Thyroid gland (tissue), 4 donors: ENCODE results near the gene RBM4B. TPM values are rescaled to one million over a fixed set of nuclear protein-coding genes. Genes with fewer than 3 reads are reported as not detected.

Experiments used
- DNase-seq, 2 donors: peaks; one replicate each; pipeline ENCODE4 v3.0.0-alpha.2; 2019
- H3K27ac ChIP-seq, 3 donors: fragments of 200-600 bp; sonication (generic); 1 replicate in 2 of 3; 2 replicates in 1 of 3; pipeline ENCODE4 v1.5.1; 2016 to 2019; ENCODE audit warnings: mild to moderate bottlenecking in 1 of 3, moderate library complexity in 1 of 3
- H3K27me3 ChIP-seq: fragments of 200-600 bp; sonication (generic); one replicate; pipeline ENCODE4 v1.5.1; 2019
- H3K36me3 ChIP-seq, 2 donors: fragments of 200-600 bp; sonication (generic); one replicate each; pipeline ENCODE4 v1.5.1; 2016 to 2019
- H3K4me1 ChIP-seq, 2 donors: fragments of 200-600 bp; sonication (generic); one replicate each; pipeline ENCODE4 v1.5.1; 2017 to 2019
- H3K4me3 ChIP-seq, 3 donors: fragments of 200-600 bp; sonication (generic); replicated peaks in 1 of 3; 1 replicate in 2 of 3; 2 replicates in 1 of 3; pipeline ENCODE4 v1.5.1; 2016; ENCODE audit warnings: mild to moderate bottlenecking in 1 of 3
- H3K9me3 ChIP-seq: fragments of 200-600 bp; sonication (generic); one replicate; pipeline ENCODE4 v1.5.1; 2017
- CTCF ChIP-seq, 6 experiments: fragments of 200-600 bp in 3 of 6; fragments of 450-650 bp in 3 of 6; sonication (generic) in 3 of 6; IDR thresholded peaks; one replicate each; pipeline ENCODE4 v1.5.1; 2016 to 2019; ENCODE audit warnings: antibody characterized with exemption in 6 of 6, mild to moderate bottlenecking in 2 of 6, inconsistent platforms in 1 of 6, moderate library complexity in 1 of 6
- POLR2A ChIP-seq, 2 donors: fragments of 450-650 bp; IDR thresholded peaks; one replicate each; pipeline ENCODE4 v1.6.1; 2017; ENCODE audit warnings: antibody characterized with exemption in 2 of 2, mild to moderate bottlenecking in 2 of 2, moderate library complexity in 1 of 2
- WGBS, 2 donors: methylation state at CpG; one replicate each; pipeline ENCODE4 v1.1.5; 2017; 5-methylcytosine and 5-hydroxymethylcytosine counted together
- intact Hi-C: fragments of 100-400 bp; cut with DNase I; formaldehyde crosslinking; loops from one replicate; pipeline ENCODE4 v1.15.1; 2023
- total RNA-seq, 4 donors: library from RNA; depleted of rRNA; stranded (reverse); fragments of >200 nt; gene quantifications; one replicate each; pipeline ENCODE4 v1.2.3, GENCODE V29; 2016

The RBM4B gene
- total RNA-seq, 4 donors from 2014 or later = 16.6 to 24.7 (median 24.2) TPM

- H3K9me3 ChIP-seq = no peaks in the 10 kb centered on the region
- no peak for DNase-seq
- no peaks in the 10 kb centered on the region for H3K36me3 ChIP-seq
- 84 to 95% methylated on average over 5 to 27 of the region's 38 CpGs for WGBS, 2 donors
- intact Hi-C loops = loop anchor here (5.0 kb wide), 1 partner anchor 141 kb away; no protein-coding TSS in a partner anchor
- TF ChIP-seq POLR2A (IDR thresholded peaks at IDR 0.05) (no peak), CTCF (IDR thresholded peaks at IDR 0.05) (no peak)
- no peaks in the 10 kb centered on the region for H3K4me1 ChIP-seq
- H3K27ac ChIP-seq = no peak overlapping the region
- no peak overlapping the region for H3K4me3 ChIP-seq
- no peaks in the 10 kb centered on the region for H3K27me3 ChIP-seq
Observed at GRCh38 chr11:66691311-66691980, 13.8 kb upstream of the RBM4B start.

- no peaks in the 10 kb centered on the region for H3K27me3 ChIP-seq
- TF ChIP-seq POLR2A (IDR thresholded peaks at IDR 0.05) = no peak
- no peak for TF ChIP-seq CTCF (IDR thresholded peaks at IDR 0.05)
- 93 to 94% methylated on average over 15 to 22 of the region's 32 CpGs for WGBS, 2 donors
- H3K4me3 ChIP-seq = no peak overlapping the region
- H3K9me3 ChIP-seq = no peaks in the 10 kb centered on the region
- no peak overlapping the region for H3K27ac ChIP-seq
- intact Hi-C loops = loop anchor here (5.0 kb wide), 1 partner anchor 142 kb away; no protein-coding TSS in a partner anchor
- no peak for DNase-seq
- no peaks in the 10 kb centered on the region for H3K36me3 ChIP-seq
- H3K4me1 ChIP-seq = no peaks in the 10 kb centered on the region
Observed at GRCh38 chr11:66689661-66690590, 12.2 kb upstream of the RBM4B start.

- 77 to 84% methylated on average over 26 to 28 of the region's 28 CpGs for WGBS, 2 donors
- intact Hi-C loops = no loop called here
- Histone ChIP-seq H3K36me3 (no peaks in the 10 kb centered on the region), H3K9me3 (no peaks in the 10 kb centered on the region), H3K4me1 (no peaks in the 10 kb centered on the region), H3K27ac (no peak overlapping the region), H3K4me3 (no peak overlapping the region), H3K27me3 (no peaks in the 10 kb centered on the region)
- DNase-seq = no peak
- TF ChIP-seq POLR2A (IDR thresholded peaks at IDR 0.05) (no peak), CTCF (IDR thresholded peaks at IDR 0.05) (no peak)
Observed at GRCh38 chr11:66688561-66689534, 11.2 kb upstream of the RBM4B start.

GRCh38 chr11:66687831-66688281 lies 10.2 kb upstream of the RBM4B start:
- intact Hi-C loops = no loop called here
- H3K9me3 ChIP-seq = no peaks in the 10 kb centered on the region
- H3K4me3 ChIP-seq = no peak overlapping the region
- H3K27me3 ChIP-seq = no peaks in the 10 kb centered on the region
- TF ChIP-seq POLR2A (IDR thresholded peaks at IDR 0.05) = no peak
- no peak for TF ChIP-seq CTCF (IDR thresholded peaks at IDR 0.05)
- no peak overlapping the region for H3K27ac ChIP-seq
- H3K4me1 ChIP-seq = no peaks in the 10 kb centered on the region
- H3K36me3 ChIP-seq = no peaks in the 10 kb centered on the region
- no peak for DNase-seq
- WGBS, 2 donors = 85 to 91% methylated on average over 11 to 13 of the region's 13 CpGs
